Activated CD4-positive, alpha-beta memory T cell treated with anti-CD3 and anti-CD28 coated beads, Interleukin-2, amount 10 ng/mL, durations not matched to agents 7 days and 5 days (primary cell): Measurements from ENCODE around the gene UMPS. TPM values are rescaled to one million over a fixed set of nuclear protein-coding genes. Genes with fewer than 3 reads are reported as not detected.

Source experiments
- CTCF ChIA-PET: fragments of 350-600 bp; sonication (Branson Sonifier 250); formaldehyde crosslinking; loops from one replicate; lab custom pipeline; 2021; ENCODE audit warnings: antibody characterized with exemption, inconsistent platforms; lab: Charles Lee
- POLR2A ChIA-PET: fragments of 350-600 bp; sonication (Branson Sonifier 250); formaldehyde crosslinking; loops from one replicate; lab custom pipeline; 2021; ENCODE audit warnings: antibody characterized with exemption; lab: Charles Lee
- DNase-seq: peaks from one replicate; pipeline ENCODE4 v3.0.0-alpha.2; 2020
- H3K27ac Mint-ChIP-seq: one replicate; pipeline ENCODE4 v1.8.0; 2021; ENCODE audit warnings: mild to moderate bottlenecking, mixed read lengths
- H3K27me3 Mint-ChIP-seq: one replicate; pipeline ENCODE4 v1.8.0; 2021; ENCODE audit warnings: mixed read lengths
- H3K36me3 Mint-ChIP-seq: one replicate; pipeline ENCODE4 v1.8.0; 2021; ENCODE audit warnings: low read depth, mixed read lengths
- H3K4me1 Mint-ChIP-seq: one replicate; pipeline ENCODE4 v1.8.0; 2021; ENCODE audit warnings: mixed read lengths
- H3K4me3 Mint-ChIP-seq: one replicate; pipeline ENCODE4 v1.8.0; 2021; ENCODE audit warnings: mild to moderate bottlenecking, mixed read lengths
- H3K9me3 Mint-ChIP-seq: one replicate; pipeline ENCODE4 v1.8.0; 2021; ENCODE audit warnings: mixed read lengths
- total RNA-seq, 2 experiments: library from RNA; stranded (reverse); gene quantifications; one replicate each; pipeline ENCODE4 v1.2.3, GENCODE V29; 2021

UMPS gene
- total RNA-seq, result 10 to 100 TPM; 23.3 to 26.3 TPM

DNA sequence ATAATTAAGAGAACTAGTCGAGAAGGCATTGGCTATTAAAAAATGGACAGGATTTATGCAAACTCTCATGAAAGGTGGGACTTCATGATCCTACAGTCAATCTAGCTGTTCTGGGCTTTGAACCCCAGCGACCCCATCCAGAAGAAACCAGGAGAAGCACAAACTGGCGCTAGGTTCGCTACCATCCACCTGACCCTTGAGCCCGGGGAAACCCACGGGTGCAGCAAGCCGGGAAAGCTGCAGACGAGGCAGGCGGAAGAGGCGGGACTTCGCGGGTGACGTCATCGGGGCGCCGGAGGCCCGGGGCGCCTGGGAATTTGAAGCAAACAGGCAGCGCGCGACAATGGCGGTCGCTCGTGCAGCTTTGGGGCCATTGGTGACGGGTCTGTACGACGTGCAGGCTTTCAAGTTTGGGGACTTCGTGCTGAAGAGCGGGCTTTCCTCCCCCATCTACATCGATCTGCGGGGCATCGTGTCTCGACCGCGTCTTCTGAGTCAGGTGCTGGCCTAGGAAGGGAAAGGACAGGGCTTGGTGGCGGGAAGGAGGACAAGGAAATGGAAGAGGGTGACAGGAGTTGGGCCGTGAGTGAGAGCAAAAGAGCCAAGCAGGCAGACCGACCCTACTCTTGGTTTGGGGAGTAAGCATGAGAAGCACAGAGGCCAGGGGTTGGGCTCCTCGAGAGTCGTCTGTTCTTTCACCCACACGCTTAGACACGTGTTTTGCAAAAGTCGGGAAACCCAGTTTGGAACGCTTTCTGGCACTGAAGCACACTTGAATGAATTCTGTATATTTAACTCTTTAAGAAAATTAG lies at the start of gene UMPS:
Gene UMPS, plus strand, starts transcription at position 324 of the 812 bp plus-strand sequence. Its CDS starts 20 bp downstream, at position 344.
- ChIA-PET POLR2A (interaction anchor here (0.7 to 3.0 kb wide), 8 partner anchors 9 to 865 kb away, joined by 3 to 15 read pairs (median 4); partner anchors contain the start of genes ITGB5, OSBPL11 and SNX4), CTCF (interaction anchor here (1.5 to 2.4 kb wide), 2 partner anchors 9 to 31 kb away, joined by 3 to 6 read pairs; no protein-coding TSS in a partner anchor)
- Mint-ChIP-seq H3K27me3 (peaks cover 6% of the 10 kb centered on the region), H3K4me3 (peak within 1 kb of the TSS; percentile 100), H3K9me3 (no peaks in the 10 kb centered on the region), H3K4me1 (peaks cover 38% of the 10 kb centered on the region), H3K27ac (peak within 1 kb of the TSS; percentile 98), H3K36me3 (peaks cover 15% of the 10 kb centered on the region)
- peak; percentile 93 for DNase-seq

- ChIA-PET CTCF (interaction anchor here (1.9 kb wide), 1 partner anchor 8 kb away, joined by 4 read pairs; no protein-coding TSS in a partner anchor), POLR2A (no interaction called here)
- Mint-ChIP-seq H3K9me3 (no peaks in the 10 kb centered on the region), H3K4me3 (no peak overlapping the region), H3K4me1 (no peaks in the 10 kb centered on the region), H3K27ac (no peak overlapping the region), H3K27me3 (peaks cover 13% of the 10 kb centered on the region), H3K36me3 (no peaks in the 10 kb centered on the region)
- DNase-seq, result no peak
These were observed 49.7 kb upstream of the UMPS start for GRCh38 chr3:124680521-124680920.

- Mint-ChIP-seq H3K36me3 (no peaks in the 10 kb centered on the region), H3K27ac (no peak overlapping the region), H3K9me3 (no peaks in the 10 kb centered on the region), H3K27me3 (peaks cover 19% of the 10 kb centered on the region), H3K4me3 (no peak overlapping the region), H3K4me1 (no peaks in the 10 kb centered on the region)
- DNase-seq, result no peak
- CTCF ChIA-PET, result interaction anchor here (0.6 kb wide), 1 partner anchor 122 kb away, joined by 5 read pairs; no protein-coding TSS in a partner anchor
- POLR2A ChIA-PET, result no interaction called here
These were observed 48.0 kb upstream of the UMPS start for GRCh38 chr3:124682263-124682662.

GRCh38 chr3:124684459-124684858 lies 45.8 kb upstream of the UMPS start:
- DNase-seq, result no peak
- POLR2A ChIA-PET, result no interaction called here
- CTCF ChIA-PET, result no interaction called here
- H3K9me3 Mint-ChIP-seq, result no peaks in the 10 kb centered on the region
- H3K36me3 Mint-ChIP-seq, result no peaks in the 10 kb centered on the region
- no peak overlapping the region for H3K4me3 Mint-ChIP-seq
- no peaks in the 10 kb centered on the region for H3K4me1 Mint-ChIP-seq
- peaks cover 21% of the 10 kb centered on the region for H3K27me3 Mint-ChIP-seq
- no peak overlapping the region for H3K27ac Mint-ChIP-seq

DNA sequence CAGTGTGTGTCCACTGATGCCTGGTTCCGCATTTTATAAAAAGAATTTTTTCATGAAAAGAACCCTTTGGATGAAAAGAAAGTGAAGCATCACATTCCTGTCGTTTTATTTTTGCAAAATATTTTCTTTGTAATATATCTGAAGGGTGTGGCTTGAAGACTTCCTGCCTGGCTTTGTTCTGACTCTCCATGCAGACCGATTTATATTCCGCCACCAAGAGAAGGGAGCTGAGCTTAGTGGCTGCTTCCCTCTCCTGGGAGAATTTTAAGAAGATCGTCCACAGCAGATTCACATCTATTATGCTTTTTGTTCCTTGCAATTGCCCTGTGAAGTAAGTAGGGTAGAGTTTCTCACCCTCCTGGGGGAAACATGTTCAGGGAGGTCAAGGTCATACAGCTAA lies 45.2 kb upstream of the UMPS start:
- no peak overlapping the region for H3K4me3 Mint-ChIP-seq
- no peaks in the 10 kb centered on the region for H3K36me3 Mint-ChIP-seq

DNA sequence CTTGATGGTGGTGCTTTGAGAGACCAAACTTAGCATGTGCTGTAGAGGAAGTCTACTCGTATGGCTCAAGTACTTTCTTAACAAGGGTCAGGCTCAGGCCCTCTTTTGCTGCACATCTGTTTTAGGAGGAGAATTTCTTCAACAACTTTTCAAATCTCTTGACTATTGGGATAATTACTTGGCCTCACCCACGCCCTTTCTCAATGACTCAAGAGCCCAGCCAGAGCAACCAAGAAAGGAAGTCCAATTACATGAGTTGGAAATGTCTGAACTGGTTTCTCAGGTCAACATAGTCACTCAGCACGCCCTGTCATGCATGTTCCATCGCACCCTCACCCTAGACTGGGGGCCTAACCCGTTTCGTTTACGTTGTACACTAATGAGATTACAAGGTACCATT lies 44.8 kb upstream of the UMPS start:
- Mint-ChIP-seq H3K4me3 (no peak overlapping the region), H3K4me1 (no peaks in the 10 kb centered on the region), H3K27ac (no peak overlapping the region), H3K27me3 (peaks cover 24% of the 10 kb centered on the region), H3K36me3 (no peaks in the 10 kb centered on the region), H3K9me3 (no peaks in the 10 kb centered on the region)
- no peak for DNase-seq
- POLR2A ChIA-PET, result no interaction called here
- CTCF ChIA-PET, result interaction anchor here (6.8 kb wide), 1 partner anchor 122 kb away, joined by 96 read pairs; no protein-coding TSS in a partner anchor

More for the DNA sequence above, 45.2 kb upstream of the UMPS start:
- ChIA-PET POLR2A (no interaction called here), CTCF (interaction anchor here (6.8 kb wide), 1 partner anchor 121 kb away, joined by 96 read pairs; no protein-coding TSS in a partner anchor)
- Mint-ChIP-seq H3K27ac (no peak overlapping the region), H3K27me3 (peaks cover 24% of the 10 kb centered on the region), H3K4me1 (no peaks in the 10 kb centered on the region), H3K9me3 (no peaks in the 10 kb centered on the region)
- DNase-seq, result no peak

DNA sequence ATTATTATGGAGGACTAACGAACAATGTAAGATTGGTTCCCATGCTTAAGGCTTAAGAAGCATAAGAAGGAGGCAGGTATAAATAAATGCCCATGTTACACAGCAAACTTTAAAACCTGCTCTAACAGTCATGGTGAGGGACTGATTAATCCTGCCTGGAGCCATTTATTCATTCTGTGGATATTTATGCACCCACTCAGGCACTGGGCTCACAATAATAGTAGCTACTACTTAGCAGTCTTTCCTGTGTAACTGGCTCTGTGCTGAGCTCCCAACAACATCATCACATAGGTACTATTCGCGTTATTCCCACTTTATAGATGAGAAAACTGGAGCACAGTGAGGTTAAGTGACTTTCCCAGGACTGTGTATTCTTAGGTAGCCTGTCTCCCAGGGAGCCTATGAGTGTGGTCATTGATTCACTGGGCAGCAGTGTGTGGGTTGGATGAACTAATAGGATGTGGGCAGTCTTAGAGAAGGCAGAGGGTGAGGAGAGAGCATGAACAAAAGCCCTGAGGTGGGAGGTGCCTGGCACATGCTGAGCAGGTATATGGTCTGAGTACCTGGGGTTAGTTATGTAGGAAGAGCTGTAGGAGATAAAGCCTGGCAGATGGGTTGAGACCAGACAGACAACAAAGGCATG lies 44.1 kb upstream of the UMPS start:
- CTCF ChIA-PET, result interaction anchor here (6.8 kb wide), 1 partner anchor 123 kb away, joined by 96 read pairs; no protein-coding TSS in a partner anchor
- Mint-ChIP-seq H3K27ac (no peak overlapping the region), H3K4me3 (no peak overlapping the region), H3K36me3 (no peaks in the 10 kb centered on the region), H3K9me3 (no peaks in the 10 kb centered on the region), H3K27me3 (peaks cover 24% of the 10 kb centered on the region), H3K4me1 (no peaks in the 10 kb centered on the region)
- POLR2A ChIA-PET, result no interaction called here
- no peak for DNase-seq

GRCh38 chr3:124688581-124689454 lies 41.4 kb upstream of the UMPS start:
- Mint-ChIP-seq H3K27me3 (peaks cover 18% of the 10 kb centered on the region), H3K36me3 (no peaks in the 10 kb centered on the region), H3K9me3 (no peaks in the 10 kb centered on the region), H3K4me1 (no peaks in the 10 kb centered on the region), H3K4me3 (no peak overlapping the region), H3K27ac (no peak overlapping the region)
- DNase-seq, result peak; percentile 79
- ChIA-PET CTCF (interaction anchor here (0.7 to 6.8 kb wide), 22 partner anchors 9 to 212 kb away, joined by 3 to 96 read pairs (median 6); no protein-coding TSS in a partner anchor), POLR2A (interaction anchor here (1.3 kb wide), 2 partner anchors 49 to 69 kb away, joined by 3 to 4 read pairs; no protein-coding TSS in a partner anchor)

DNA sequence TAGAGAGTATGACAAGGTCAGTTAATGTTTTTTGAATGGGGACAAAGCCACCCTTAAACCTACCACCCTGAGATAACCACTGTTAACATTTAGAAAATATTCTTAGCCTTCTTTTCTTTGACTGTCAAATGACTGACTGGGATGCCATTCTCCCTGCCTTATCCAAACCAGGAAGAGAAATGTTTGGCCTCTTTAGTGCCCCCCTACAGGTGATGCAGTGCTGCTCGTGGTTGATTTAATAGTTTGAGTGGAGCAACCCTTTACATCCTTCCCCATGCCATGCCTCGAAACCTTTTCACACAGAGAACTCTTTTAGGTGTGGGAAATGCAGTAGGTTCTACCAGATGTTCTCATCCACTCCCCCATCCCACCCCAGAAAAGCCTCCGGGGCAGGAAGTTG lies 38.7 kb upstream of the UMPS start:
- CTCF ChIA-PET, result interaction anchor here (6.8 kb wide), 1 partner anchor 128 kb away, joined by 96 read pairs; no protein-coding TSS in a partner anchor

DNA sequence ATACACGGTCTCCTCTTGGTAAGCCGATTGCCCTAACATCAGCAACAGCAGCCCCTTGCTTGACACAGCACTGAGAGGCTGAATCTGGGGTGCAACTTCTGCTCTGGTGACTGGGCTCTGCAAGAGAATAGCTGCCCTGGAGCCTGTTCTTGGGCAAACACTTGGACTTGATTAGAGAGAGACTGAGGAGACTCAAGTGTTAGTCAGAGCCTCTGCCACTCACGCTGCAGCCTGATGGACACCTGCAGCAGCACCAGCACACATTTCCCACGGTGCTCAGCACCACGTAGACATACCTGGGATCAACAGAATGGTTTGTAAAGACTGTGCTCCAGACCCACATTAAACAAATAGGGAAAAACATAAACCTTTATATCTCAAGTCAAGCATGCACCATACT lies 35.8 kb upstream of the UMPS start:
- H3K27ac Mint-ChIP-seq, result no peak overlapping the region
- no peak for DNase-seq
- H3K4me1 Mint-ChIP-seq, result no peaks in the 10 kb centered on the region
- peaks cover 10% of the 10 kb centered on the region for H3K27me3 Mint-ChIP-seq
- CTCF ChIA-PET, result interaction anchor here (1.2 kb wide), 1 partner anchor 16 kb away, joined by 3 read pairs; no protein-coding TSS in a partner anchor
- H3K36me3 Mint-ChIP-seq, result no peaks in the 10 kb centered on the region
- H3K4me3 Mint-ChIP-seq, result no peak overlapping the region
- POLR2A ChIA-PET, result no interaction called here
- H3K9me3 Mint-ChIP-seq, result no peaks in the 10 kb centered on the region

More for the DNA sequence above, 38.7 kb upstream of the UMPS start:
- DNase-seq, result no peak
- POLR2A ChIA-PET, result no interaction called here
- Mint-ChIP-seq H3K4me3 (no peak overlapping the region), H3K4me1 (no peaks in the 10 kb centered on the region), H3K9me3 (no peaks in the 10 kb centered on the region), H3K36me3 (no peaks in the 10 kb centered on the region), H3K27ac (no peak overlapping the region), H3K27me3 (peaks cover 14% of the 10 kb centered on the region)

- no peaks in the 10 kb centered on the region for H3K9me3 Mint-ChIP-seq
- ChIA-PET POLR2A (no interaction called here), CTCF (no interaction called here)
- DNase-seq, result no peak
- no peak overlapping the region for H3K4me3 Mint-ChIP-seq
- no peaks in the 10 kb centered on the region for H3K4me1 Mint-ChIP-seq
- H3K36me3 Mint-ChIP-seq, result no peaks in the 10 kb centered on the region
- peaks cover 10% of the 10 kb centered on the region for H3K27me3 Mint-ChIP-seq
- no peak overlapping the region for H3K27ac Mint-ChIP-seq
These were observed 34.9 kb upstream of the UMPS start for GRCh38 chr3:124695369-124695768.

- Mint-ChIP-seq H3K36me3 (no peaks in the 10 kb centered on the region), H3K4me1 (no peaks in the 10 kb centered on the region), H3K4me3 (no peak overlapping the region), H3K9me3 (no peaks in the 10 kb centered on the region), H3K27ac (no peak overlapping the region), H3K27me3 (peaks cover 13% of the 10 kb centered on the region)
- DNase-seq, result no peak
- ChIA-PET POLR2A (no interaction called here), CTCF (no interaction called here)
These were observed 34.2 kb upstream of the UMPS start for GRCh38 chr3:124696006-124696405.
